Measurements from ENCODE around the gene EIF2D. TPM values are rescaled to one million over a fixed set of nuclear protein-coding genes. Genes with fewer than 3 reads are reported as not detected.

Gene EIF2D
- total RNA-seq, 1 experiment from 2014 or later: 110 TPM

GRCh38 chr1:206575894-206576737, 36.1 kb downstream of the EIF2D start:
- Mint-ChIP-seq H3K4me1 (ENCODE audit: insufficient read depth, unreplicated experiment) (peaks cover 12% of the 10 kb centered on the region), H3K27ac (ENCODE audit: low read depth, unreplicated experiment) (no peak overlapping the region), H3K4me3 (ENCODE audit: unreplicated experiment) (no peak overlapping the region), H3K9me3 (ENCODE audit: unreplicated experiment) (no peaks in the 10 kb centered on the region), H3K27me3 (ENCODE audit: insufficient read depth, unreplicated experiment) (no peaks in the 10 kb centered on the region), H3K36me3 (ENCODE audit: insufficient read depth, unreplicated experiment) (no peaks in the 10 kb centered on the region)
- ChIA-PET CTCF (interaction anchor here (0.6 to 22.6 kb wide), 9 partner anchors 8 to 415 kb away, joined by 3 to 851 read pairs (median 6); partner anchors contain the start of genes IKBKE and RASSF5), POLR2A (interaction anchor here (1.0 to 1.4 kb wide), 3 partner anchors 63 to 114 kb away, joined by 3 to 5 read pairs (median 4); no protein-coding TSS in a partner anchor)
- TF ChIP-seq CTCF (IDR thresholded peaks at IDR 0.05; ENCODE audit: unreplicated experiment): no peak
- BruUV-seq (replicated peaks): no TSS peak
- DNase-seq (ENCODE audit: unreplicated experiment): no peak
- intact Hi-C loops (cut with micrococcal nuclease): no loop called here

- no peaks in the 10 kb centered on the region for H3K9me3 Mint-ChIP-seq (ENCODE audit: unreplicated experiment)
- BruUV-seq (replicated peaks): no TSS peak
- ChIA-PET CTCF (interaction anchor here (0.6 to 22.6 kb wide), 12 partner anchors 9 to 771 kb away, joined by 3 to 851 read pairs (median 5); partner anchors contain the start of gene RASSF5), POLR2A (interaction anchor here (0.8 to 1.4 kb wide), 3 partner anchors 26 to 74 kb away, joined by 4 to 5 read pairs (median 4); no protein-coding TSS in a partner anchor)
- no peaks in the 10 kb centered on the region for H3K36me3 Mint-ChIP-seq (ENCODE audit: insufficient read depth, unreplicated experiment)
- no peaks in the 10 kb centered on the region for H3K27me3 Mint-ChIP-seq (ENCODE audit: insufficient read depth, unreplicated experiment)
- H3K4me3 Mint-ChIP-seq (ENCODE audit: unreplicated experiment): no peak overlapping the region
- intact Hi-C loops (cut with micrococcal nuclease): no loop called here
- H3K27ac Mint-ChIP-seq (ENCODE audit: low read depth, unreplicated experiment): peak overlapping the region; percentile 6
- H3K4me1 Mint-ChIP-seq (ENCODE audit: insufficient read depth, unreplicated experiment): peaks cover 12% of the 10 kb centered on the region
- no peak for TF ChIP-seq CTCF (IDR thresholded peaks at IDR 0.05; ENCODE audit: unreplicated experiment)
- peak; percentile 93 for DNase-seq (ENCODE audit: unreplicated experiment)
Measured at GRCh38 chr1:206575165-206575893, 36.9 kb downstream of the EIF2D start.

GRCh38 chr1:206573762-206574161, 38.5 kb downstream of the EIF2D start:
- Mint-ChIP-seq H3K4me3 (ENCODE audit: unreplicated experiment) (no peak overlapping the region), H3K36me3 (ENCODE audit: insufficient read depth, unreplicated experiment) (no peaks in the 10 kb centered on the region), H3K9me3 (ENCODE audit: unreplicated experiment) (no peaks in the 10 kb centered on the region), H3K4me1 (ENCODE audit: insufficient read depth, unreplicated experiment) (peaks cover 12% of the 10 kb centered on the region), H3K27ac (ENCODE audit: low read depth, unreplicated experiment) (no peak overlapping the region), H3K27me3 (ENCODE audit: insufficient read depth, unreplicated experiment) (no peaks in the 10 kb centered on the region)
- ChIA-PET CTCF (interaction anchor here (0.7 to 22.6 kb wide), 6 partner anchors 10 to 782 kb away, joined by 4 to 851 read pairs (median 152); partner anchors contain the start of gene RASSF5), POLR2A (interaction anchor here (0.5 kb wide), 1 partner anchor 446 kb away, joined by 3 read pairs; no protein-coding TSS in a partner anchor)
- no TSS peak for BruUV-seq (replicated peaks)
- no peak for DNase-seq (ENCODE audit: unreplicated experiment)
- intact Hi-C loops (cut with micrococcal nuclease): no loop called here
- no peak for TF ChIP-seq CTCF (IDR thresholded peaks at IDR 0.05; ENCODE audit: unreplicated experiment)

GRCh38 chr1:206573319-206573718, 38.9 kb downstream of the EIF2D start:
- Mint-ChIP-seq H3K27me3 (ENCODE audit: insufficient read depth, unreplicated experiment) (no peaks in the 10 kb centered on the region), H3K4me3 (ENCODE audit: unreplicated experiment) (no peak overlapping the region)

More at GRCh38 chr1:206573319-206573718, 38.9 kb downstream of the EIF2D start:
- ChIA-PET POLR2A (interaction anchor here (0.5 kb wide), 1 partner anchor 446 kb away, joined by 3 read pairs; no protein-coding TSS in a partner anchor), CTCF (interaction anchor here (0.7 to 22.6 kb wide), 7 partner anchors 9 to 781 kb away, joined by 3 to 851 read pairs (median 36); partner anchors contain the start of gene RASSF5)
- TF ChIP-seq CTCF (IDR thresholded peaks at IDR 0.05; ENCODE audit: unreplicated experiment): no peak
- no TSS peak for BruUV-seq (replicated peaks)
- DNase-seq (ENCODE audit: unreplicated experiment): no peak
- intact Hi-C loops (cut with micrococcal nuclease): no loop called here
- Mint-ChIP-seq H3K27ac (ENCODE audit: low read depth, unreplicated experiment) (no peak overlapping the region), H3K36me3 (ENCODE audit: insufficient read depth, unreplicated experiment) (no peaks in the 10 kb centered on the region), H3K9me3 (ENCODE audit: unreplicated experiment) (no peaks in the 10 kb centered on the region), H3K4me1 (ENCODE audit: insufficient read depth, unreplicated experiment) (peaks cover 9% of the 10 kb centered on the region)
